Stimulated activated CD8-positive, alpha-beta memory T cell treated with anti-CD3 and anti-CD28 coated beads, Interleukin-2, amount 100 ng/mL, for 48 hours (primary cell): Measurements from ENCODE around the gene NOL4L.

Source experiments
- DNase-seq, 2 donors: peaks; one replicate each; pipeline ENCODE4 v3.0.0-alpha.2; 2020; ENCODE audit warnings: low read depth in 2 of 2

The NOL4L gene

DNA sequence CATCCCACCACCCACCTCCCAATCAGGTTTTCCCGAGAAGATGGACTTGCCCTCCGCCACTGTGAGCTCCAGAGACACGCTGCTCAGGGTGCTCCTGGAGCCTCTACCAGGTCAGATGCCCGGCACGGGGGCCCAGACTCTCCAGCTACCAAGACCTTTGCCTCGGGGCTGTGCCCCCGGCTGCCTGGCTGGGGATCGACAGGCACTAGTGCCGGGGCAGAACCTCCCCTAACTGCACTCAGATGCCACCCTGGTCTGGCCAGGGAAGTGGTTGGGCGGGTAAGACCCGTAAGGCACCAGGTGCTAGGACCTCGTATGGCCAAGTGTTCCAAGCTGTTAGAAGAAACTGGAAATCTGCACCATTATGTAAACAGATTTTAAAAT, 126.3 kb downstream of the NOL4L start:
- DNase-seq = no peak

DNA sequence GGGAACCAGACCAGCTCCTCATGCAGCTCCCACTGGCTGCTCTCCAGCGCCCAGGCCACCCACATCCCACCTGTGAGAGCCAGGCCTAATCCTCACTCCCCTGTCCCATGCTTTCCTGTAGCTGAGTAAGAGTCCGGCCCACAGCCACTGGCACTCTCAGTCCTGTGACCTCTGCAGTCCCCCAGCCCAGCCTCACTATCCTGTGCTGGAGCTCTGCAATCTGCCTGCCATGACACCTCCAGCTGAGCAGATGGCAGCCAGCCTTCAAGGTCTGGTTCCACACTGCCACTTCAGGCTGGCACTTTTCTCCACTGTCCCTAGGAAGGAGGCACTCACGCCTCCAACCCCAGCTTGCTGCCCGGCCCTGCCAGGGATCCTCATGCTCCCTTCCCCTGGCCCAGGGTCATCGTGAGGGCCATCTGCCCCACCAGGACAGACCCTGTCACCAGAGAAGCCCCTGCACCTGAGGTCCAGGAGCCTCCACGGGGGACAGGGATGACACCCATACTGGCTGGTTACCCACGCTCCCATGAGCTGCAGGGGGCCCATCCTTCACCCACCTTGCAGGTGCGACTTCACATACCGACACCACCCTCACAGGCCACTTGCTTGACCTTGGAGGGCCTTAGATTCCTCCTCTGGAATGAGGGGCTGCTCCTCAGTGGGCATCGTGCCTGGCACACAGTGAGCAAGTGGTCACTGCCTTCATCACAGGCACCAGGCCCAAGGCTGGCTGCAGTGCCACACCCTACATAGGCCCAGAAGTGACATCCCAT, 126.9 kb downstream of the NOL4L start:
- no peak for DNase-seq

DNA sequence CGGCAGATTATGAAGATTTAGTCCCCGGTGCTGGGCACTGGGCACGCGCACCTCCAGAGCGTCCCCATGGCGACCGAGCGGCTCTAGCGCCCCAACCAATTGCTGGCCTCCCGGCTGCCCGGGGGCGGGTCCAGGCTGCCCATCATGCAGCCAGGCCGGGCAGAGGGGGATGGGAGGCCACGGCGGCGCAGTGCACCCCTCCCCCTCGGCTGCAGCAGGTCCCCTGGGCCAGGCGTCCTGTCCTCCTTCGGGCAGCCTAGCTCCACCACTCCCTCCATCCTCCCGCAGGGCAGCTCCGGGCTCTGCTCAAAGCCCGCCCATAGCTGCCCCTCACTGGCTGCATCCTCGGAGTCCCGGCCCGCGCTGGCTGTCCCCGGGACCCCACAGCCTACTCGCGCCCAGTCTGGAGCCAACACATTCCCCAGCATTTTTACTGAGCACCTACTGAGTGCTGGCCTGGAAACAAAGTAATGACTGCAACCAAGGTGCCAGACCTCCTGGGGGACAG, 127.6 kb downstream of the NOL4L start:
- no peak for DNase-seq

DNA sequence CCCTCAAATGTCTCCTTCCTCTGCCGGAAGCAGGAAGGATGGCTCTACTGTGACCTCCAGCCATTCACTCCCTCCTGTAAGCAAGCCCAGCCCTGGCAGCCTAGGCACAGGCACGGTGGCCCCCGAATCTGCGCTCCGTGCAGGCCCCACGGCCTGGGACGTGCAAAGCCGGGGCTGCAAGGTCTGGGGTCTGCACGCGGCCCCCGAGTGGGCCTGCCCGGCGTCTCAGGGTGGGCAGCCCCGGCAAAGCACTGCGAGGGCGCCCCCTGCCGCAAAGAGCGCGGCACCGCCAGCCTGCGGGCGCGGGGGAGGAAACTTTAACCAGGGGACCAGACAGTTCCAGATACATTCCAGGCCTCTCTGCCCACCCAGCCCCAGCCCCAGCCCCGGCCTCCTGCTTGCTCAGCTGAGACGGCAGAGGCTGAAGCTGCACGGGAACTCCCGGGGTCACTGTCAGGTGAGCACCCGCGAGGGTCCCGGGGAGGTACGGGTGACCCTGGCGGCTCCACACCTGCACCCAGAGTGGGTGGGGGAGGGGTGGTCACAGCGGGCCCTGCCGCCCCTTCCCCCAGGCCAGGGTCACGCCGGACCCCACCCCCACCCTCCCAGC, 128.2 kb downstream of the NOL4L start:
- no peak for DNase-seq

DNA sequence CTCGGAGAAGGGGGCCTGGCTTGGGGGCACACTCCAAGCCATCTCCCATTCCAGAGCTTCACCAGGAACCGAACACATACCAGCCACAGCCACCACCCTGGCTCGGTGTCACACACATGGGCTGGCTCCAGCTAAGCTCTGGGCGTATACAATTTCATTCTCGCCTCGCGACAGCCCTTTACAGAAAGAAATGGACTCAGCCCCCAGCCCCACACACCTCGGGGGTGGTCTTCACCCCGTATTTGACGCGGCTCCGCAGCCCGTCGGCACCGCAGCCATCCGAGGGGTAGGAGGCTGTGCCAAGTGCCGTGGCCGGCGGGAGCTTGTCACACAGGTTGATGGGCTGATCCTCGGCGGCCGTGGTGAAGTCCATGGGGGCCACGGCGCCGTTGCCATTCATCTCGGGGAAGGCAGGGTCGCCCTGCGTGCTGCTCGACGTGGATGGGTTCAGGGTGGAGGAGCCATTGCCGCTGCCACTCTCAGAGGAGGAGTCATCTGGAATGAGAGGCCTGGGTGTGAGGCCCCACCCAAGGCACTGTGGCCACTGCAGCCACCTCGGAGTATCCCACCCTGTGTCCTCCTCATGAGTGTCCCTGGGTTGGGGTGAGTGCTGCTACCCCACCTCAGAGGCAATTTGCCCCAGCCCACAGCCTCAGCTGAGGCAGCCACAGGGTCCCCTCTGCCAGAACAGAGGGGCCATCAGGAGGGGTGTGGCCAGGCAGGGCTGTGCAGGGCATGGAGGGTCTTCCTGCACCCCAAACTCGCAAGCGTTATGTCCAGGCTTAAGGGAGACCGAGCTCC, 129.0 kb downstream of the NOL4L start:
- DNase-seq = no peak

DNA sequence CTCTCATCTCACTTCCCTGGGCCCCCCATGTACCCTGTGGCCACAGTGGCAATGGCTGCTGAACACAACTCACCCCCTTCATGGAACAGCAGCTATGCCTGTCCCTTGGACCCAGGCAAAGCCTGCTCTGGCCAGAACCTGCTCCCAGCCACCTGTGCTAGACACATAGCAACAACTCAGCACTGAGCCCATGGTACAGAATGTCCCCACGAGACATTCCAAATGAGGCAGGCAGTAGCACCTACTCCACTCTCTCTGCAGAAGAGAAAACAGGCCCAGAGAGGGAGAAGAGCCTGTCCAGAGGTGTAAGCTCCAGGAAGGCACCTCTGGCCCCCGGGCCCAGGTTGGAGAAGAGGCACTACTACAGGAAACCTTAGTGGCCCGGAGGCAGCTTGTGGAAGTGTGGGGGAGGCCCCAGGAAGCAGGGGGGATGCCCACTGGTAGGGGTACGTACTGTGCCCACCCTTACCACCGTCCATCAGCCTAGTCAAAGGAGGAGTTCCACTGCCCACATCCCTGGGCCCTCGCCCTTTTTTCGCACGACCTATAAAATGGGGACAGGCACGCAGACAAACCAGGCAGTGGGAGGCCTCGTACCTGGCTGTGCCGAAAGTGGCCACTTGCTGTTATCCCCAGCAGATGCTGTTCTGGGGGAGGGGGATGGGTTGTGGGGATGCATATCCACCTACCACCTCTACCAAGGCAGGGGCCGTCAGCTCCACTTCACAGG, 129.8 kb downstream of the NOL4L start:
- no peak for DNase-seq

DNA sequence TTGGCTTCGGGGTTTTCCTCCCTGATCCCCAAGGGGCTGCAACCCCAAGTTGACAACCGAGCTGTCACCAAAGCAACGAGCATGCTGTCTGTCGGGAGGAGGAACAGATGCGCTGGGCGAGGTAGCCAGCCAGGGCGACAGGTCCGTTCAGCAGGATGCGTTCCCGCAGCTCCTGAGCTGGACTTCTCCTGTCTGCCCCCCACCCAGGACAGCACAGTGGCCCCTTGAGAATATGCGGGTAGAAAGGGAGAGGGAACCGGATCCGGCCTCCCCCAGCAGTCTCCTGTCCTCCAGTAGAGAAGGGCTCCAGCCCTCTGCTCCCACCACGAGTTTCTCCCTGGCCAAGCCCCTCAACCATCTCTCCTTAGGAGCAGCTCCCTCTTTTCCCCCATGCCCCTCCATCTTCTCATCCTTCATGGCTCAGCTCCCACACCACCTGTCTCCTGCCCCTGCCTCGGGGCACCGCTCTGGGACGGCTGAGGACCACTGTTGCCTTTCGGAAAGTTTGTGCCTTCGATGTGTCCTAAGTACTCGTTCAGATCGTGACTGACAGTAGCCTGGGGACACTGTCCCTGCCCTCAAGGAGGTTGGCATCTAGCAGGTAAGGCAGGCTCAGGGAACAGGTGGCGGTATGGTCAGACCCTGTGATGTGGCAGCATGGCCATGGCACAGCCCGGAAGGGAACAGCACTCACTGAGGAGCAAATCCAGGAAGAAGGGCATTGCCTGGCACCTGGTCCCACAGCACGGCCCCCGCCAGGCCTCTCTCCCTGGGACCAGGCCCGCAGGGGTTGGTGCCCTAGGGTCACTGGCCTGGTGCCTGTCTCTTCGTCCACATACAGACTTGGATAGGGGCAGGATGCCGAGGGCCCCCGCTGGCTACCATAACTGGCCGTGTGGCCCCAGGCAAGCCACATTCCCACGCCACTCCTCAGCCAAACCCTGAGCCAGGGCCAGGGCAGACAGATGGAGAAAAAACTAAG, 130.7 kb downstream of the NOL4L start:
- no peak for DNase-seq

DNA sequence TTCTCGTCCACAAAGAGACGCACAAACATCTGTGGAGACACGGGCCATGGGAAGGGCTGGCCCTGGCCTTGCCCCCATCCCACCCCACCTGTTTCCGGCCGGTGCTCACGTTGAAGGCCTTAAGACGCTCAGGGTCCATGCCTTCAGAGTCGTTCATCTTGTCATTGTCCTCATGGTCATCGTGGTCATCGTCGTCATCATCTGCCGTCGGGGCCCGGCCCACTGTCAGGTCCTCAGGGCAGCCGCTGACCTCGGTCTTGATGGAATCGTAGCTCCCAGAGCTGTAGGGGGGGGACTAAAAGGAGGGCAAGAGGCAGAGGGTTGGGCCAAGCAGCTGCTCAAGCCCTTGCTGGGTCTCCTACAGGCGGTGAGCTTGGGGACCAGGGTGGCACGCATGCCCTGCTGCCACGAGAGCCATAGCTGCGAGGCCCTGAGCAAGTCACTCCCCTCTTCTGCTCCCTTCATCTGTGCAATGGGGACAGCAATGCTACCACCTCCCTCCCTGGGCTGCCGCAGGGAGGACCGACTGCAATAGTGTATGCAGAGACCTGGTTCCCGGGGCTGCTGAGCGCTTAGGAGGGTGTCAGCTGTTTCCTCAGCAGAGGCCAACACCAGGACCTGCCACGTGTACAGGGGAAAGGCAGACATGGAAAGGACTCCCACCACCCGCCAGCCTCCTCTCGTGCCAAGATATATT, 131.5 kb downstream of the NOL4L start:
- no peak for DNase-seq

DNA sequence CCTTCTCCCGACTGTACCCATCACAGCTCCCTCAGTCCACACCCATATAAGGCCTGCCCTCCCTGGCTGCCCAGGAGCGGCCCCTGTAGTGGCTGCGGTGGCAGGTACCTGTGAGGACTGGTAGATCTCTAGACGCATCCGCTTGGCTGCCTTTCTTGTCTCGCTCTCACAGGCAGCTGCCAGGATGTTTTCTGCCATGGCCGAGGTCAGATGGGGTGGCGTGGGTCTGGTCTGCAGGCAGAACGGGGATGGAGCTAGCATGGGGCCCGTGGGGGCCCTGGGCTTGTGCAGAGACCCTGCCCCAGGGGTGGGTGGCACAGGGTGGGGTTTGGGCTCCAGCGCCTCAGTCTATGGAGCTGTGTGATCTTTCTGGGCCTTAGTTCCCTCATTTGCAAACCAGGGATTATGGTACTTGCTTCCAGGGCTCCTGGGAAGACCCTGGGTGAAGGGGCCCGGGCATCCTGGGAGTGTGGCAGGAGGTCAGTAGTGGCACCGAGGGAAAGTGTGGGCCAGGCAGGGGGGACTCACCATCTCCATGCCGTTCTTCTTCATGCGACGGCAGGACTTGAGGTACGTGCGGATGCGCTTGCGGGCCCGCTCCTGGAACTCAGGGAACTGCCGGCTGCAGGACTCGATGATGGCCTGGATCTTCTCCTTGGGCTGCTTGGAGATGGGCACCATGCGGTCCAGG, 132.2 kb downstream of the NOL4L start:
- DNase-seq = no peak

DNA sequence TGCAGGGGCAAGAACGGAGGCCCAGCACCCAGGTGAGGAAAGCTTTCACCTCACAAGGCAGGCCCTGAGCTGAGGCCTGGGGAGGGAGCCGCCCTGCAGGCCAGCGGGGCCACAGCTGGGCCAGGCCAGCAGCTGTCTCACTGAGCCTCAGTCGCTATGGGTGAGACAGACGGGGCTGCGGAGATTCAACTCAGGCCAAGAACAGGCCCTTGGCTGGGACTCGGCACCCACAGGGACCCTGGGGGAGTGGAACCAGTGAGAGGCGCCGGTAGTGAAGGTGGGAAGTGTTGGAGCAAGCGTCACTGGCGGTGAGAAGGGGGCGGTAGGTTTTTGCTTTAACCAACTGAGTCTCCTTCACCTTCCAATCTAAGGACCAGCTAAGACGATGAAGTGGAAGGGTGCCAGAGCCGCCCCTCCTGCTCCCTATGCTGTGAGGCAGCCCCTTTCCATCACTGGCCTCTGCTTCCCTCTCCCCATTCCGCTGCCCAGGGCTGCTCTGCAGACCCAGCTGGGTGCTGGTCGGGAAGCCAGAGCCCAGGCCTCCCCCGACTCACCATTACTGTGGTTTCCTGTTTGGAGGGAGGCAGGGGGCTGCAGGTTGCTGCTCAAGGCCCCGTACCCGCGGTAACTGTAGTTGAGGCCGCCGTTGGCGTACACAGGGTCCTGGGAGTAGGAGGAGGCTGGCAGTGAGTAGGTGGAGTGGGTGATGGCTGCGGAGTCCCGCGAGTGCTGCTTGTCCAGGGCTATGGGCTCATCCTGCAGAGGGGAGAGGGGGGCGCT, 133.3 kb downstream of the NOL4L start:
- DNase-seq = no peak

DNA sequence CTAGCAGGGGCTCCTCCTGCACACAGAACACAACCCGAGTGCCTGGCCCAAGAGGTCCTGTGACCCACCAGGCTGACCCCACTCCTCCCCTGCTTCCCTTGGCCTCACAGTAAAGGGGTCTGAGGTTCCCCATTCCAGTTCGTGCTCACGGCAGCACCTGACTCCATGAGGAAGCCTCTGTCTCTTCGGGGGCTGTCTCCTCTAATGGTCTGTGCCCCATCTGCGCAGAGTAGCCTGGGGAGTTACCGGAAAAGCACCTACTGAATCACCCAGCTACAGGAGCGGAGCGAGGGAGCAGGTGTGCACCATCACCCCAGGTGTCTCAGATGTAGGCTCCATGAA, 133.8 kb downstream of the NOL4L start:
- no peak for DNase-seq

DNA sequence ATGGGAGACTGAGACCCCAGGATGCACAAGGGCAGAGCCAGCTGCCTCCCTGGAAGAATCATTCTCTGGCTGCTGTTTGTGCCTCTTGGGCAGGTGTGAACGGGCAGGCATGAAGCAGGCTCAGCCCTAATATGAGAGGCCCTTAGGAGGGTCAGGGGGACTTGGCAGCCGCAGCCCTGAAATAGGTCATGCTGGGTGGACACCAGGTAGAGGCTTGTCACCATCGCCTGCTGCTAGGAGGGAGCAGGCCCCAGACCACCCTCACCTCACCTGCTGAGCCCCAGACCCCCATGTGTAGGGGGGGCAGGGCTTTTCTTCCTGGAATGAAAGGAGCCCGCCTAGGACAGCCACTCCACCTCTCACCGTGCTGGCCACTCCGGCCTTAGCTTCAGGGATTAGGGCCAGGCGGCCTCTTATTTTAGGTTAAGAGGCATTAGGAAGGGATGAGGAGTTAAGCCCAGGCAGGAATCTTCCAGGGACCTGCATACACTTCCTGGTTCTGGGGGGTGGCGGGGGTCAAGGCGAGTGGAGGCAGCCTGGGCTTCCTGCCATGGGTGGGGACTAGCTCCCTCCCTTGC, 134.6 kb downstream of the NOL4L start:
- no peak for DNase-seq

DNA sequence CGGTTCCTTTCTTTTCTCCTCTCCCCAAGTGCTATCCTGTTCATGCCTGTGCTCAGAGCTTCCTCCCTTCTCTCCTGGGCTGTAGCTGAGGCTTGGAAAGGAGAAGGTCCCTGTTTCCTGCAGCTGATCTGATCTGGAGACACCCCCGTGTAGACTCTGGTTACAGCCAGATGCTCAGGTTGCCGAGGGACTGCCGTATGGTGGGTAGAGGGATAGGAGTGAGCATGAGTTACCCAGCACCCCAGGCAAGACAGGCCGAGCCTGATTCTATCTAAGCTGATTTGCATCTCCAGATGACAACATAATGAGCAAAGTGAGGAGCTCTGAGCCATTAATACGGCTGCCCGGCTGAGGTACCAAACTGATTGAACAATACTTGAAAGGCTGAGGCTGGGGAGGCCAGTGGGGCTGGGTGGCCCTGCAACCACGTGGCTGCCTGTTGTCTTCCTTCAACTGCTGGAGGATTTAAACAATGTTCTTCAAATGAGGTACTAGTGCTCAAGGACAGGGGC, 135.2 kb downstream of the NOL4L start:
- DNase-seq = no peak

DNA sequence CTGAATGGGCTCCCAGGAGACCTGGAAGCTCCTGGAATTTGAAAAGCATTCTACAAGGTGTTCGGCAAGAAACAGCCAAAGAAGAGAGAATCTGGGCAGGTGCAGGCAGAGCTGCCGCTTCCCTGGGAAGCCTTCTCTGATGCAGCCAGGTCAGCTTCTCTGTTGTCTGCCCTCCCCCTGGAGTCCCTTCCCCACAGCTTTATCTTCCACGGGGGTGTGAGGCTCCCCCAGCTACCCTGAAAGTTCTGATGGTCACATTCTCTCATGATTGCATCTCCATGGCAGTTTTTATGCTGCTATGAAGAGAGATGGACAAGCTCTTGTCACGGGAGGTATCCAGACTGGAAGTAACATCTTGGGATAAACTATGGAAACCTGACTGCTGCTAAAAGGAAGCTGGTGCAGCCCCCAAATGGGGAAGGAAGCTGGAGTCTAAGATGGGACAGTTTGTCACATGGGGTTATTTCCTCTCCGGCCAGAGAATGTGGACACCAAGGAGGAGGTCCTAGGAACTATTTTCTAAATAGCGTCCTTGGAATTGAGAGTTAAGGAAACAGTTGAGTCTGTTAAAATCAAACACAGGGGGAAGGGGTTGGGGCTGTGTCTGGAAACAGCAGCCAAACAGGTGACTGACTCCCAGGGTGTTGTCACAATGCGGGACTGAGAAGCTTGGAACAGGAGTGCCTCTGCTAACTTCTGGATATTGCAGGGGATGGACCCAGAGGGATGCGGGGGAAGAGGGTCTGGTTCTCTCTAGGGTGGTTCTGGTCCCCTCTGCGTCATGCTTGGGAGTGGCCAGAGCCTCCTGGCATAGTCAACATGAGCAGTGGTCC, 135.9 kb downstream of the NOL4L start:
- no peak for DNase-seq

DNA sequence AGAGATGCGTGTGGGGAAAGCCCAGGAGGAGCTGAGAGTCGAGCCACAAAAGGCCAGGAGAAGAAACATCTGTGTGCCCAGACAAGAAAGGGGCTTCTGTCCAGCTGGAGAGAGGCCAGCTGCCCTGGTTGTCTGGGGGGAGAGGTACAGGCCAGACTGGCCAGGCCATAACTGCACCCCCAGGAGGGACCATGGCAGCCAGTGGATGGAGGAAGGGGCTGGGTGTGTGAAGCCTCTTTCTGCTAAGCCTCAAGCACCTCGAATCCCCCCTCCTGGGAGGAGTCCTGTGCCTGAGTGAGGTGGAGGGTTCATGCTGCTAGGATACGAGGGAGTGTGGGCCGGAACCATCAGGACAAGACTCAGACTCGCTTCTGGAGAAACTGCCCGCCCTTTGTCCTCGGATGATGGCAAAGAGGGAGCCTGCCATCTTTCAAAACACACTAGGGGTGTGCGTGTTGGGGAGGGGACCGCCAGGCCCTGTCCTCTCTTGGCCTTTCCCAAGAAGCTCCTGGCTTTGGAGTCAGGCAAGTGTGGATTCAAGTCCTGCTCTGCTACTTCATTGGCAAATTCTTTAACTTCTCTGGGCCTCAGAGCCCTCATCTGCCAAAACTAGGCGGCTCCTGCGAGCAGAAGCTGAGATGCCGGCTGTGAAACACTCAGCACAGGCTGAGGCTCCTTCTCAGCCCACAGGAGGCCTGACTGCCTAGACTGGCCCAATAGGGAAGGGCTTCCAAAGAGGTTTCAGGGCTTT, 136.7 kb downstream of the NOL4L start:
- no peak for DNase-seq

DNA sequence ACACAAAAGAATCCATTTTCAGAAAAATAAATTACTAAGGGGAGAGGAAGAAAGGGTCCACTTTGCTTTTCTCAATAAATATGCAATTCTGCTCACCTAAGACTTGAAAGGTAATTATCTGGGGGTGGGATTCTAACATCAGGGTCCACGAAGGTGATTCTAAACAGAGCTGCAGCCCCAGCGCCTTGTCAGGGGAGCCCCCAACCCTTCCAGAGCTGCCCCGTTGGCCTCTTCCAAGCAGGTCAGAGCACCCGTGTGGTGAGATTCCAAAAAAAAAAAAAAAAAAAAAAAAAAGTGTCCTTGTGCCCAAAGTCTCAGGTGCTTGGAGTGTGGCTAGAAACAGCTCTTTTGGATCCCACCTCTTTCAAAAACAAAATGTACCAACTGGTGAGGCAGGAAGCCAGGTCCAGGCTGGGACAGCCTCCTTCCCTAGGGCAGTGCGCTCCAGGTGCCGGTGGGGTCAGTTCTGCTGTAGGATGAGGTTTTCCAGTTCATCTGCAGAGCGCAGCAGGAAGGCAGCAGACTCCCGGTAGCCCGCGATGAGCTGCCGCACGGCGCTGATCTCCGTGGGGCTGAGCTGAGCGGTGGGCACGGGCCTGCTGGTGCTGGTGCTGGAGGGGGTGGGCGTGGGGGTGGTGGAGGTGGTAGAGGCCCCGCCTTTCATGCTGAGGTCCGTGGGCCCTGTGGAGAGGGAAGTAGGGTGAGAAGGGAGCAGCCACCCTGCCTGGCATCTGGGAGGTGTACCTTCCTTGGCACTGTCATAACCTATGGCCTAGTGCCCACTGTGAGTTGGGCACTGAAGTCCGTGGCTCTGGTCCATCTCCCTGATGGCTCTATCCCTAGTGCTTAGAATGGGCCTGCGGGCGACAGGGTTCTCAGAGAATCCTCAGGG, 137.8 kb downstream of the NOL4L start:
- DNase-seq = no peak
